ENCODE data around the gene GABBR2. TPM values are rescaled to one million over a fixed set of nuclear protein-coding genes. Genes with fewer than 3 reads are reported as not detected.
"Not testable (repeated sequence)": the region's sequence is repeated elsewhere in the genome, so short reads cannot be mapped to it uniquely, and the experiment has no call there.

GABBR2 gene
- total RNA-seq, 2 donors from 2014 or later = not detected

DNA sequence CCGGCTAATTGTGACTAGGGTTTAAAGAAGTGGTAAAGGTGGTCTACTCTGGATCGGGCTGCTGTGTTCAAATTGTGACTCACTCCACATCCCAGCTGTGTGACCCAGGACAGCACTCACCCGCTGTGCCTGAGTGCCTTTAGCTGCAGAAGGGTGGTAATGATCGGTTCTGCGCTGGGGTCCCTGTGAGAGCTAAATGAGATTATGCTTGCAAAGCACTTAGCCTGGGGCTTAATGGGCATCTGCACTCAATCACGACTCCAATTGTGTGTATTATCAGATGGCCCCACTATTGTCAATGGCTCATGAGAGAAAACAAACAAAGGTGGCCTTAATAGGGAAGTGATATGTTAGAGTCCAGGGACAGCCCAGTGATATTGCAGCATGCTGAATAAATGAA lies 428.2 kb downstream of the GABBR2 start:
- Mint-ChIP-seq H3K9me3 (no peaks in the 10 kb centered on the region), H3K4me3 (no peak overlapping the region), H3K27me3 (peaks cover 27% of the 10 kb centered on the region), H3K4me1 (no peaks in the 10 kb centered on the region), H3K27ac (no peak overlapping the region), H3K36me3 (ENCODE audit: low read depth) (no peaks in the 10 kb centered on the region)
- ATAC-seq (replicated peaks) = no peak

DNA sequence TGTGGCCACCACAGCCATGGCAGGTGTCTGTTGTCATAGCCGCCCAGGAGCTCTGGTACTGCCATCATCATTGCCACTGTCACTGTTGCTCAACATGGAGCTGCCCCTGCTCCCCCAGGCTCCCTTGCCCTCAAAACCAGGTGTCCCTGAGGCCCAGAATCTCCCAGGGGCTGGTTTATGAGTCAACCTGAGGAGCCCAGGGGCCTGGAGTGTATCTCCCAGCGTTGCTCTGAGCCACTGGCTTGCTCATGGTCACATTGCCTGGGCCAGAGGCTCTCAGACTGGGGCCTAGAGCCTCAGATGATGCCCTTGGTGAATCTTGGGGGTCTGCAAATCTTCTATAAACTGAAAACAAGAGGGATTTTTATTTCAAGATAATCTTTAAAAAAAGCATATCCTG lies 428.6 kb downstream of the GABBR2 start:
- Mint-ChIP-seq H3K4me3 (no peak overlapping the region), H3K27me3 (peaks cover 28% of the 10 kb centered on the region), H3K27ac (no peak overlapping the region), H3K36me3 (ENCODE audit: low read depth) (no peaks in the 10 kb centered on the region), H3K4me1 (no peaks in the 10 kb centered on the region), H3K9me3 (no peaks in the 10 kb centered on the region)
- no peak for ATAC-seq (replicated peaks)

GRCh38 chr9:98276907-98277469 lies 431.7 kb downstream of the GABBR2 start:
- no peak overlapping the region for H3K4me3 Mint-ChIP-seq
- H3K36me3 Mint-ChIP-seq (ENCODE audit: low read depth) = no peaks in the 10 kb centered on the region
- no peaks in the 10 kb centered on the region for H3K9me3 Mint-ChIP-seq
- no peak for ATAC-seq (replicated peaks)
- peaks cover 29% of the 10 kb centered on the region for H3K27me3 Mint-ChIP-seq
- H3K27ac Mint-ChIP-seq = no peak overlapping the region
- H3K4me1 Mint-ChIP-seq = no peaks in the 10 kb centered on the region

- peaks cover 22% of the 10 kb centered on the region for H3K27me3 Mint-ChIP-seq
- no peaks in the 10 kb centered on the region for H3K36me3 Mint-ChIP-seq (ENCODE audit: low read depth)
- H3K9me3 Mint-ChIP-seq = no peaks in the 10 kb centered on the region
- no peak for ATAC-seq (replicated peaks)
- no peaks in the 10 kb centered on the region for H3K4me1 Mint-ChIP-seq
- no peak overlapping the region for H3K27ac Mint-ChIP-seq
- H3K4me3 Mint-ChIP-seq = no peak overlapping the region
Measured at GRCh38 chr9:98275159-98275558, 433.6 kb downstream of the GABBR2 start.

DNA sequence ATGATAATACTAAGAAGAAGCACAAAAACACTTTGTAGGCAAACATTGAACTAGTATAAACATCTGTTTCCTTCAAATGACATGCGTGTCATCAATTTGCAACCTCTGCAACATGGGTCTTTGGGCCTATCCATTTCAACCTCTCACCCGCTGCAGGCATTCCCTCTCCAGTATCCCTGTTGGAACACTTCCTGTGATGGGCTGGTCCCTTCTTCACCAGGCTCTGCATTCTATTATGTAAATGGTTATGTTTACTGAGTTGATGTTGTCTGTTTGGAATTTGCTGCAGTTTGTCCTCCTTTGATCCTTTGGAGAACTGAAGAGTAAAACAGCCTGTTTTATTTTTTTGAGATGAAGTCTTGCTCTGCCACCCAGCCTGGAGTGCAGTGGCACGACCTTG lies 436.7 kb downstream of the GABBR2 start:
- H3K36me3 Mint-ChIP-seq (ENCODE audit: low read depth) = no peaks in the 10 kb centered on the region
- no peak overlapping the region for H3K4me3 Mint-ChIP-seq
- no peaks in the 10 kb centered on the region for H3K9me3 Mint-ChIP-seq
- H3K4me1 Mint-ChIP-seq = no peaks in the 10 kb centered on the region
- no peak overlapping the region for H3K27ac Mint-ChIP-seq
- peaks cover 35% of the 10 kb centered on the region for H3K27me3 Mint-ChIP-seq
- no peak for ATAC-seq (replicated peaks)

DNA sequence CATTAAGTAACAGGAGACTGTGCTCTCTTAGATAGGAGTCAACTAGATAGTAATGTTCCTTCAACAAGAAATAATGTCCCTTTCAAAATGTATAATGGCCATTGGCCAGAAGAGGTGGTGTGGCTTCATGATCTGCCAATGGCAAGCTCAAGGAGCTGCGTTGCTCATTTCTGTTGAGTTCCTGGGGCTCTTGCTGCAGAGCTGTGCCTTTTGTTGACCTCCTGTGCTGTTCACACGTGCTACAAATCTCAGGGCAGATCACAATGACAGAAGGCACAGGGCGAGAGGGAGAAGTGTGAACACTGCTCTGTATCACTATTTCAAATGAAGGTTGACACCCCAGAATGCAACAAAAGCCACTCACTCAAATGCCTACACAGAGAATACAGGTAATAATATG lies 437.3 kb downstream of the GABBR2 start:
- no peaks in the 10 kb centered on the region for H3K4me1 Mint-ChIP-seq
- no peak for ATAC-seq (replicated peaks)
- H3K27me3 Mint-ChIP-seq = peaks cover 34% of the 10 kb centered on the region
- H3K9me3 Mint-ChIP-seq = no peaks in the 10 kb centered on the region
- H3K27ac Mint-ChIP-seq = no peak overlapping the region
- no peaks in the 10 kb centered on the region for H3K36me3 Mint-ChIP-seq (ENCODE audit: low read depth)
- H3K4me3 Mint-ChIP-seq = no peak overlapping the region

DNA sequence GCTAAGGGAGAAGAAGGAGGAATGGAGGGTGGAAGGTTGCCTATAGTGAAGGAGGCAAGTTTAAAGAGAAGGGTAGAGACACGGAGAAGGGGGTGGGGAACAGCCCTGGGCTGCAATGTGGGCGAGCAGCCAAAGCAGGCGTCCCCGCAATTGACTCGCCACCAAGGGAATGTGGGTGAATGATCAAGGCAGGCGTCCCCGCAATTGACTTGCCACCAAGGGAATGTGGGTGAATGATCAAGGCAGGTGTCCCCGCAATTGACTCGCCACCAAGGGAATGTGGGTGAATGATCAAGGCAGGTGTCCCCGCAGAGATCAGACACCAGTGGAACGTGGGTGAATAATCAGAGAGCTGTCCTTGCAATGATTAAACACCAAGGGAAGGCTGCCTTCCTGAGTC lies 438.5 kb downstream of the GABBR2 start:
- H3K4me3 Mint-ChIP-seq; H3K9me3 Mint-ChIP-seq; H3K4me1 Mint-ChIP-seq; ATAC-seq (replicated peaks); H3K36me3 Mint-ChIP-seq (ENCODE audit: low read depth); H3K27ac Mint-ChIP-seq: not testable (repeated sequence)
- peaks cover 32% of the 10 kb centered on the region for H3K27me3 Mint-ChIP-seq

DNA sequence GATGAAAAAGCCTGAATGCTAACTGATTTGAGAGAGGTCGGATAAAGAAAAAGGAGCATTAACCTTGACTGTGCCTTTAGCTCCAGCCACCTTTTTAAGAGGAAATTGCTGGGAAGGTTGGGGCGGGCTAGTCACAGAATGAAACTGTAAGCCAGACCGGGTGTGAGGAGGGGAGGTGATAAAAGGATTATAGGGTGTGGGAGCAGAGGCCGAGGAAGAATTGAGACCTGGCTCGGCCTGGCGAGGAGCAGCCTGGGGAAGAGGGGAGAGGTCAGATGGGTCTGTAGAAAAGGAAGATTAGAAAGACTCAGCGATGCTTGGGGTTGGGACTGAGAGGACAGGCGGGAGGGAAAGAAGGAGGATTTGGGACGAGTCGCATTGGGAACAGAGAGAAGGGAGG lies 439.1 kb downstream of the GABBR2 start:
- peaks cover 29% of the 10 kb centered on the region for H3K27me3 Mint-ChIP-seq

DNA sequence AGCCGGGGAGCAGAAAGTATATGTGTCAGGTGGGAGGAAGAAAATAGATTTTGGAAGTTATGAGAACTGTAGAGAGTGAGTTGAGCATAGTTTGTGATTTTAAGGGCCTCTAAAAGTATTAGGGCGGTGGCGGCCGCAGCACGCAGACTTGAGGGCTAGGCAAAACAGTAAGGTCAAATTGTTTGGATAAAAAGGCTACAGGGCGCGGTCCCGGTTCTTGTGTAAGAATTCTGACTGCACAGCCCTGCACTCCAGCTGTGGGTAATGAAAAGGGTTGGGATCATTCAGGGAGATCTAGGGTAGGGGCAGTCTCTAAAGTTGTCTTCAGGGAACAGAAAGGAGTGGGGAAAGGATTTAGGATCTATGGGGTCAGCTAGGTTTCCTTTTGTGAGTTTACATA lies 441.2 kb downstream of the GABBR2 start:
- not testable (repeated sequence) for H3K4me1 Mint-ChIP-seq; H3K4me3 Mint-ChIP-seq; H3K9me3 Mint-ChIP-seq; ATAC-seq (replicated peaks); H3K27ac Mint-ChIP-seq; H3K36me3 Mint-ChIP-seq (ENCODE audit: low read depth)
- H3K27me3 Mint-ChIP-seq = peaks cover 24% of the 10 kb centered on the region

More for the DNA sequence above, 439.1 kb downstream of the GABBR2 start:
- H3K36me3 Mint-ChIP-seq (ENCODE audit: low read depth); H3K27ac Mint-ChIP-seq; H3K9me3 Mint-ChIP-seq; ATAC-seq (replicated peaks); H3K4me1 Mint-ChIP-seq; H3K4me3 Mint-ChIP-seq: not testable (repeated sequence)

GRCh38 chr9:98264516-98264915 lies 444.2 kb downstream of the GABBR2 start:
- no peak overlapping the region for H3K27ac Mint-ChIP-seq
- H3K9me3 Mint-ChIP-seq = no peaks in the 10 kb centered on the region
- ATAC-seq (replicated peaks) = no peak
- H3K27me3 Mint-ChIP-seq = peaks cover 17% of the 10 kb centered on the region
- H3K4me1 Mint-ChIP-seq = no peaks in the 10 kb centered on the region
- H3K4me3 Mint-ChIP-seq = no peak overlapping the region
- no peaks in the 10 kb centered on the region for H3K36me3 Mint-ChIP-seq (ENCODE audit: low read depth)

DNA sequence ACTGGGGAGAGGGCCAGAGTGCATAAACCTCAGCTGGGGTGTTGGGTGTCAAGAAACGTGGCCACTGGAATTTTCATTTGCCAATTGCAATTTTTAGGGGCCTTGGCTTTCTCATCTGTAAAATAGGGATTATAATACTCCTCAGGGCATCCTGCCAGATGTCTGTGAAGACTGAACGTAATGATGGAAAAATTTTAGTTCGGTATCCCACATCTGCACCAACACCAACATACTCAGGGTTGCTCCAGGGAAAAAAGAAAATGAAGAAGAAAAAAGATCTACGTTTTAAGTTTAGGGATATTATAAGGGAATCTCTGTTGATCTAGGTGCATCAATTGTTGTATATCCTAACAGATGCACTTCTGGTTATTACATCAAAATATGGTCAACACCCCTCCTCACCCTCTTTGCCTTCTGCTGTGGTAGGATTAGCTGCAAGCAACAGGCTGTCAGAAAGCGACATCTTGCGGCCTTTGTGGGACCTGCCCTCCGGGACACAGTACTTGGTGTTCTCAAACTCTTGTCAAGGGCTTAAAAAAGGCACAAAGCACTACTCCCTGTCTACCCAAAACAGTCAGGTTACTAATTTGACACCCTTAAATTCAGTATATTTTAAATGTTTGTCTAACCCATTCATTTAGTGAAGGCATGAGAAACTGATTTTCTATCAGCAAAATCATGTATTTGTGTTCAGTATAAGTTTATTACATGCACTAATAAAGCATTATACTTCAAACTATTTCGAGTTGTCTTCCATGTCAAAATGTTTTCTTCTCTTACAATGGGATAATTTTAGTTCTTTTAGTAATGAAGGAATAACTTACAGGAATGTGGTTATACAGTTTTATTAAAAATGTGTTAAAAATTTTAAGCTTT lies 445.0 kb downstream of the GABBR2 start:
- H3K4me1 Mint-ChIP-seq = no peaks in the 10 kb centered on the region
- no peaks in the 10 kb centered on the region for H3K36me3 Mint-ChIP-seq (ENCODE audit: low read depth)
- peak; percentile 99 for ATAC-seq (replicated peaks)
- no peak overlapping the region for H3K27ac Mint-ChIP-seq
- H3K27me3 Mint-ChIP-seq = peaks cover 10% of the 10 kb centered on the region
- H3K4me3 Mint-ChIP-seq = no peak overlapping the region
- no peaks in the 10 kb centered on the region for H3K9me3 Mint-ChIP-seq

DNA sequence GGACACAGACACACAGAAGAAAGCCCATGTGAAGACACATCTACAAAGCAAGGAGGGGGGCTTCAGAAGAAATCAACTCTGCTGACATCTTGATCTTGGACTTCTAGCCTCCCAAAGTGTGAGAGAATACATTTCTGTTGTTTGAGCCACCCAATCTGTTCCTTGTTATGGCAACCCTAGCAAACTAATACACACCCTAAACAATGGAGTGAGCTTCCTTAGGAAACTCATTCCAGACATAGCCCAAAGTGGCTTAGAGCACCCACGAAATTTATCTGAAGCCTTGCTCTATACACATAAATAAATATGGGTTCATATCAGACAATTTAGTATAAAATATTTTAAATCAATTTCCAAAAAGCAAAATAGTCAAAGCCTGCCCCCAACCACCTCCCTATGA lies 445.7 kb downstream of the GABBR2 start:
- Mint-ChIP-seq H3K9me3 (no peaks in the 10 kb centered on the region), H3K36me3 (ENCODE audit: low read depth) (no peaks in the 10 kb centered on the region), H3K27me3 (peaks cover 4% of the 10 kb centered on the region)

GRCh38 chr9:98262056-98262455 lies 446.7 kb downstream of the GABBR2 start:
- Mint-ChIP-seq H3K9me3 (no peaks in the 10 kb centered on the region), H3K4me1 (no peaks in the 10 kb centered on the region), H3K27ac (no peak overlapping the region), H3K27me3 (no peaks in the 10 kb centered on the region), H3K36me3 (ENCODE audit: low read depth) (no peaks in the 10 kb centered on the region), H3K4me3 (no peak overlapping the region)
- no peak for ATAC-seq (replicated peaks)

More for the DNA sequence above, 445.7 kb downstream of the GABBR2 start:
- no peak for ATAC-seq (replicated peaks)
- no peak overlapping the region for H3K4me3 Mint-ChIP-seq
- H3K4me1 Mint-ChIP-seq = no peaks in the 10 kb centered on the region
- H3K27ac Mint-ChIP-seq = no peak overlapping the region

- no peaks in the 10 kb centered on the region for H3K27me3 Mint-ChIP-seq
- no peak overlapping the region for H3K27ac Mint-ChIP-seq
- H3K4me1 Mint-ChIP-seq = no peaks in the 10 kb centered on the region
- H3K9me3 Mint-ChIP-seq = no peaks in the 10 kb centered on the region
- no peak overlapping the region for H3K4me3 Mint-ChIP-seq
- H3K36me3 Mint-ChIP-seq (ENCODE audit: low read depth) = no peaks in the 10 kb centered on the region
- no peak for ATAC-seq (replicated peaks)
Measured at GRCh38 chr9:98260635-98261034, 448.1 kb downstream of the GABBR2 start.

DNA sequence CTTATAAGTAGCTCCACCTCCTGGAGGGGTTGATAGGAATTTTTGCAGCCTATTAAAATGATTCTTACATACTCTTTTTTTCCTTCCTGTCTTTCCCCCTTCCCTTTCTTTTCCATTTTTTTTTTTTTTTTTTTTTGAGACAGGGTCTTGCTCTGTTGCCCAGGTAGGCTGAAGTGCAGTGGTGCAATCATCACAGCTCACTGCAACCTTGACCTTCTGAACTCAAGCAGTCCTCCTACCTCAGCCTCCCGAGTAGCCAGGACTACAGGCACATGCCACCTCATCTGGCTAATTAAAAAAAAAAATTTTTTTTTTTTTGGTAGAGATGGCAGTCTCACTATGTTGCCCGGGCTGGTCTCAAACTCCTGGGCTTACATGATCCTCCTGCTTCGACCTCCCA lies 448.9 kb downstream of the GABBR2 start:
- Mint-ChIP-seq H3K27ac (no peak overlapping the region), H3K4me3 (no peak overlapping the region), H3K9me3 (no peaks in the 10 kb centered on the region), H3K36me3 (ENCODE audit: low read depth) (no peaks in the 10 kb centered on the region), H3K4me1 (no peaks in the 10 kb centered on the region), H3K27me3 (no peaks in the 10 kb centered on the region)
- ATAC-seq (replicated peaks) = no peak

Data from activated T-helper 17 cell treated with anti-CD3 and anti-CD28 coated beads, Interleukin-2, amount 50 U/mL, for 72 hours (primary cell).